ENCODE data around the gene ZNF76.

- no peak for TF ChIP-seq CTCF (IDR thresholded peaks at IDR 0.05)
- TF ChIP-seq EZH2 (IDR thresholded peaks at IDR 0.05): peak; percentile 8
Observed at GRCh38 chr6:35317483-35318195, 58.1 kb downstream of the ZNF76 start.

Measured in neural progenitor cell (in vitro differentiated cells).